HL-60/S4 (cell line): ENCODE data around the gene IL11RA.
"Not testable (repeated sequence)": the region's sequence is repeated elsewhere in the genome, so short reads cannot be mapped to it uniquely, and the experiment has no call there.

ENCODE experiments used
- in situ Hi-C: fragments of 300-500 bp; cut with MboI; formaldehyde crosslinking; loops from 2 replicates; pipeline ENCODE4 v1.14.3; 2022; ENCODE audit warnings: low sequenced_read_pairs

IL11RA gene

GRCh38 chr9:34628656-34629490, 23.1 kb upstream of the IL11RA start, which contains the start of gene ARID3C:
Gene ARID3C (minus strand): TSS chr9:34629066. CDS start chr9:34628014, 1,052 bp downstream.
- in situ Hi-C loops, result no loop called here

- in situ Hi-C loops, result no loop called here
Observed at GRCh38 chr9:34629491-34629808, 22.5 kb upstream of the IL11RA start.

GRCh38 chr9:34630402-34631154, 21.4 kb upstream of the IL11RA start:
- in situ Hi-C loops, result no loop called here

DNA sequence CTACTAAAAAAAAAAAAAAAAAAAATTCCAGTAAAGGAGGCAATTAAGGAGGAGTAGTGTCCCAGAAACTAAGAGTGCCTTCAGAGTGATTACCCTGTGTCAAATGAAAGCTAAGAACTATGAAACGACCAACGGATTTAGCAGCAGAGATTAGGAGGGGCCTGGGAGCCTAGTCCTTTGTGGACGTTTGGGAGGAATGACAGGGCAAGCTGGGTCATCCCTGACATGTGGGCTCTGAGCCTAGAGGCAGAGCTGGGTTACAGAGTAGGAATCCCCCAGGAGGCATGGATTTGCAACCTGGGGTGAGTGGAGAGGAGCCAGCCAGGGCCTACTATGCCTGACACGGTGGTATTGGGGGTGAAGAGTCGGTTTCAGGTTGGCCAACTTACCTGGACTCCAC, 18.8 kb upstream of the IL11RA start:
- in situ Hi-C loops, result no loop called here

DNA sequence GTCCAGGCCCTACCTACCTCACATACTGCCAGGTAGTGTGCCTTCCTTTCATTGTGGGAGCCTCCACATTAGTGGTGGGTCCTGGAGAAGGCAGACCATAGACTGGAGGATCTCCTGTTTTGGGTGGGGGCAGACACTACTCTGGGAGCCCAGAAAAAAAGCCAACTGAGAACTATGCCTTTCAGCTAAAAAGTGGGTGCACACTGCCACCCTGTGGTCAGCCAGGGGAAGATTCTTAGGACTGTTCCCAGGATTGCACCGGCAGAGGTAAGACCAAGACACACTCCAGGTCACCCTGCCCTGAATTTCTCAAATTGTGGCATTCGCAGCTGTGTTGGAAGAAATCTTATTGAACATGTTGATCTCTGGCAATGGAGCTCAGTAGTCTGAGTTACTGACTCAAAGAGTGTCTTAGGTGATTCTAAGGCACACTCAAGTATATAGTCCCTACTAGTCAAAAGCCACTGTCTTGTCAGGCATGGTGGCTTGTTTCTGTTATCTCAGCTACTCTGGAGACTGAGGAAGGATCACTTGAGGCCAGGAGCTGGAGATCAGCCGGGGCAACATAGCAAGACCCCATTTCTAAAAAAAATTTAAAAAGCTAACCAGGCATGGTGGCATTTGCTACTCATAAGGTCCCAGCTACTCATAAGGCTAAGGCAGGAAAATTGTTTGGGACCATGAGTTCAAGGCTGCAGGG, 18.0 kb upstream of the IL11RA start:
- in situ Hi-C loops, result no loop called here

GRCh38 chr9:34634551-34635248, 17.3 kb upstream of the IL11RA start:
- in situ Hi-C loops, result no loop called here

- in situ Hi-C loops, result no loop called here
Observed at GRCh38 chr9:34635556-34635955, 16.4 kb upstream of the IL11RA start.

GRCh38 chr9:34636791-34637355, 15.1 kb upstream of the IL11RA start:
- in situ Hi-C loops, result no loop called here

DNA sequence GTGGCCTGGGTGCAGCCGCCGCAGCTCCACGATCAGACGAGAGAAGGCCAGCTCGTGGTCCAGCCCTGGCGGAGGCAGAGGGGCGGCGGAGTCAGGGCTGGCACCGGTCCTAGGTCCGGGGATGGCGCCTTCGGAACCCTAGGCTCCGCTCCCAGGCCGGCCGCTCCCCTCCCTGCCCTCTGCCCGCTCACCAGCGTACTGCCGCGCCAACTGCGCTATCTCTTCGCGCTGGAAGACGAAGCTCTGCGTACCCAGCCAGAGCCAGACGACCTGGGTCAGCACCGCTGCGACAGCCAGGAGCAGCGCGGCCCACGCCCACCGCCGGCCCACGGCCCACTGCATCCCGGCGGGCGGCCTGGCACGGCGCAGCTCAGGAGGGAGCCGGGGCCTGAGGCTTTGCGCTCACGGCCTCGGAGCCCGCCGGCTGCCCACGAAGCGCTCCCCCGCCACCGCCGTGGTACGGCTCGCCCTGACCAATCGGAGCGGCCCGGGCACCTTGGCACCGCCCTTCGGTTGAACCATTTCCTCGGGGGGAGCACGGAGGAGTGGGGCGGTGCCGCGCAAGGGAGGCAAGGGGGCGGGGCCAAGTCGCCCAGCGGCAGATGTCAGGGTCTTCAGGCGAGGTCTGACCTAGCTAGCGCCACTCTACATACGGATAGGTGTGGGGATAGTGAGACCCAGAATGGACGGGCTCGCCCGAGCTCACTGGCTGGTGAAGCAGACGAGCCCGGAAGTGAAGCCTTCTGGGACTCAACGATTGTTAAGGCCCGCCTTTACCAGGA, 14.4 kb upstream of the IL11RA start, which contains the start of gene SIGMAR1:
Gene SIGMAR1 (minus strand): TSS at position 432 of the 782 bp plus-strand sequence. CDS start 90 bp downstream, at position 342.
- in situ Hi-C loops, result no loop called here

DNA sequence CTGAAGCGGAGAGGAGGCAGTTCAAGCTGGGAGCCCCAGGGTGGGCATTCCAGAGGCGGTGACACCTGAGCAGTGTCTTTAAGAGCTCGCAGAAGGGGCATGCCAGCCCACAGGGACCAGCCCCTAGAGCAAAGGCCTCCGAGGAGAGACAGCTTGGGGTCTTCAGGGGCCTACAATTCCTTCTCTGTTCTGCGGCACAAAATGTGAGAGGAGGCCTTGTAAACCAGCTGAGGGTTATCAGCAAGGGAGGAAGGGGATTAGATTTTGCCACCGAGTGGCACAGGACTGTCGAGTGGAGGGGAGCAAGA, 13.9 kb upstream of the IL11RA start:
- in situ Hi-C loops, result no loop called here

DNA sequence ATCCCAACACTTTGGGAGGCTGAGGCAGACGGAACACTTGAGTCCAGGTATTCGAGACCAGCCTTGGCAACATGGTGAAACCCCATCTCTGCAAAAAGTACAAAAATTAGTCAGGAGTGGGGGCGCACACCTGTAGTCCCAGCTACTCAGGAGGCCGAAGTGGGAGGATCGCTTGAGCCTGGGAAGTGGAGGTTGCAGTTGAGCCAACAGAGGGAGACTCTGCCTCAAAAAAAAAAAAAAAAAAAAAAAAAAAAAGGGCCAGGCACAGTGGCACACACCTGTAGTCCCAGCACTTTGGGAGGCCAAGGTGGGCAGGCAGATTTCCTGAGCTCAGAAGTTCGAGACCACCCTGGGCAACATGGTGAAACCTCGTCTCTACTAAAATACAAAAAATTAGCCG, 12.7 kb upstream of the IL11RA start:
- in situ Hi-C loops, result not testable (repeated sequence)

DNA sequence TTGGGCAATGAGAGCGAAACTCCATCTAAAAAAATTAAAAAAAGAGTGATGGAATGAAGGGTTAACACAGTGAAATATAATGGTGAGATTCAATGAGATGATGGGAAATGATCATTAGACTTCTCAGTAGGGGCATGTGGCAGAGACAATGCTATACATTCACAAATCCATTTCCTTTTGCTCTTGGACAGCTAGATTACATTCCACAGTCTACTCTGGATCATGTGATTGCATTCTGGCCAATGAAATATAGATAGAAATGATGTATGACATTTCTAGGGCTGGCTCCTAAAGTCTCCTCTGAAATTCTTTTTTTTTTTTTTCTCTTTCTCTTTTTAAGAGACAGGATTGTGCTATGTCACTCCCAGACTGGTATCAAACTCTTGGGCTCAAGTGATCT, 9.3 kb upstream of the IL11RA start:
- in situ Hi-C loops, result no loop called here

DNA sequence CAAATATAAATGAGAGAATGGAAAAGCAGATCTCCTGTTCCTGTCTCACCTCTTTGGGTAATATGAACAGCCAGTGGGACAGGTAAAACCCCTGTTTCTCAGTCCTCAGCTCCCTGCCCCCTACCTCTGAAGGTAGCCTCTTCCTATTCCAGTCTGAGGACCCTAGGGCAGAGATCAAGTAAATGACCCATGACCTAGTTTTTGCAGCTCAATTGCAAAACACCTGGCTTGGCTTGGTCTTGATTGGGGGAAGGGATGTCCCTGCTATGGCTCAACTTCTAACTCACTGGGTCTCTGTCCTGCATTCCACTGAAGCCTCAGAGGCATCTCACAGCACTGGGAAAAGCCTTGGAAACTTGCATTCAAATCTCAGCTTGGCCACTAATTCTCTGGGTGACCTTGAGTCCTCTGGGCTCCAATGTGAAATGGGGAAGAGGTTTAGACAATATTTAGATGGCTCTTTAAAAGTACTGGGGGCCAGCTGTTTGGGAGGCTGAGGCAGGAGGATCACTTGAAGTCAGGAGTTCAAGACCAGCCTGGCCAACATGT, 7.1 kb upstream of the IL11RA start:
- in situ Hi-C loops, result no loop called here

GRCh38 chr9:34646211-34647083, 5.5 kb upstream of the IL11RA start, which contains the start of gene GALT:
Gene GALT (plus strand): TSS chr9:34646675. CDS start chr9:34646705, 30 bp downstream.
- in situ Hi-C loops, result no loop called here

GRCh38 chr9:34647084-34647403, 4.9 kb upstream of the IL11RA start:
- in situ Hi-C loops, result no loop called here

DNA sequence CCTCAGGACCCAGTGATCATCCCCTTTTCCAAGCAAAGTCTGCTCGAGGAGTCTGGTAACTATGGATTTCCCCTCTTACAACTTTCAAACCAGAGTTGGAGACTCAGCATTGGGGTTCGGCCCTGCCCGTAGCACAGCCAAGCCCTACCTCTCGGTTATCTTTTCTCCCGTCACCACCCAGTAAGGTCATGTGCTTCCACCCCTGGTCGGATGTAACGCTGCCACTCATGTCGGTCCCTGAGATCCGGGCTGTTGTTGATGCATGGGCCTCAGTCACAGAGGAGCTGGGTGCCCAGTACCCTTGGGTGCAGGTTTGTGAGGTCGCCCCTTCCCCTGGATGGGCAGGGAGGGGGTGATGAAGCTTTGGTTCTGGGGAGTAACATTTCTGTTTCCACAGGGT, 4.3 kb upstream of the IL11RA start:
- in situ Hi-C loops, result no loop called here

- in situ Hi-C loops, result no loop called here
Observed at GRCh38 chr9:34648673-34649072, 3.3 kb upstream of the IL11RA start.

DNA sequence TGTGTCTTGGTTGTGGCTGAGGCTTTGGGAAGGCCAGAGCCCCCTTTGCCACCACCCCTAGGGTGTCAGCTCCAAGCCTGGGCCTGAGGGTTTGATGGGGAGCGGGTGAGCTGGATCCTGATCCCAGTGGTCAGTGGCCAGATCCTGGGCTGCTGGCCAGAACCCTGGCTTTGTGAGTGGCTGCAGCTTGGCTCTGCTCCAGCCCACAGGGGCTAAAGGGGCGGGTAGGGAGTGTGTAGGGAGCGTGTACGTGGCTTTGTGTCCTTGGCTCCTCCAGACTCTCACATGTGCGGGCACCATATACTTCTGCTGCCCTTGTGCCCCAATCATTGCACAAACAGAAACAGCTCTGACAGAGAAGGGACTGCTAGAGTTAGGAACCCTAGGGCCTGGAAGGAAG, 1.2 kb upstream of the IL11RA start:
- in situ Hi-C loops, result no loop called here

GRCh38 chr9:34651321-34651720, 664 bp upstream of the IL11RA start:
- in situ Hi-C loops, result no loop called here
